K562 (cell line): ENCODE measurements around the gene FXYD1. TPM values are rescaled to one million over a fixed set of nuclear protein-coding genes. Genes with fewer than 3 reads are reported as not detected.

Experiments used
- ATF7 ChIP-seq: fragments of 450-650 bp; IDR thresholded peaks from 2 replicates; pipeline ENCODE4 v1.7.1; 2014; ENCODE audit warnings: mild to moderate bottlenecking, moderate library complexity
- CBX1 ChIP-seq: sonication (generic); IDR thresholded peaks from 2 replicates; pipeline ENCODE4 v1.6.1; 2016; ENCODE audit warnings: antibody characterized with exemption, low read depth, mild to moderate bottlenecking
- CREB1 ChIP-seq, 2 experiments: sonication (generic) in 1 of 2; formaldehyde crosslinking in 1 of 2; IDR thresholded peaks; 2 replicates each; pipeline versions ENCODE4 v1.6.1 to v1.8.0; 2012 to 2022; ENCODE audit warnings: inconsistent platforms in 1 of 2, mild to moderate bottlenecking in 1 of 2, missing genetic modification reagents in 1 of 2, moderate library complexity in 1 of 2
- HIVEP1 ChIP-seq: fragments of 250-450 bp; sonication (Bioruptor Pico); IDR thresholded peaks from 2 replicates; pipeline ENCODE4 v1.4.0; 2020; ENCODE audit warnings: mild to moderate bottlenecking
- NR1H2 ChIP-seq: sonication (generic); formaldehyde crosslinking; IDR thresholded peaks from 2 replicates; pipeline ENCODE4 v1.4.0; 2020; ENCODE audit warnings: mild to moderate bottlenecking, missing genetic modification reagents
- NR2F6 ChIP-seq: fragments of 450-650 bp; formaldehyde crosslinking; IDR thresholded peaks from 2 replicates; pipeline ENCODE4 v1.4.0; 2020; ENCODE audit warnings: mild to moderate bottlenecking
- PRPF4 ChIP-seq: fragments of 200-400 bp; formaldehyde crosslinking; IDR thresholded peaks from one replicate; pipeline ENCODE4 v1.6.1; 2017; ENCODE audit warnings: low read length, low read depth, mild to moderate bottlenecking; ENCODE audit not compliant: insufficient read depth, poor library complexity, severe bottlenecking
- SAP30 ChIP-seq: fragments of 200-600 bp; sonication (generic); IDR thresholded peaks from 2 replicates; pipeline ENCODE4 v1.6.1; 2012; ENCODE audit warnings: borderline replicate concordance, low read depth, mild to moderate bottlenecking, moderate library complexity, low read length, control low read depth, inconsistent platforms; ENCODE audit not compliant: insufficient read depth, poor library complexity, severe bottlenecking
- SMAD1 ChIP-seq: fragments of 150-350 bp; IDR thresholded peaks from 2 replicates; pipeline ENCODE4 v1.6.1; 2014; ENCODE audit warnings: low read length, low read depth; ENCODE audit not compliant: partially characterized antibody
- TFE3 ChIP-seq: fragments of 450-650 bp; formaldehyde crosslinking; IDR thresholded peaks from 2 replicates; pipeline ENCODE4 v1.4.0; 2020; ENCODE audit warnings: mild to moderate bottlenecking, mixed read lengths
- THRB ChIP-seq: fragments of 450-650 bp; formaldehyde crosslinking; conservative IDR thresholded peaks from 2 replicates; pipeline ENCODE4 v1.4.0; 2022; ENCODE audit warnings: mild to moderate bottlenecking, missing genetic modification characterization
- TRIM25 ChIP-seq: fragments of 450-650 bp; IDR thresholded peaks from 2 replicates; pipeline ENCODE4 v1.7.0; 2016; ENCODE audit warnings: borderline replicate concordance
- UBTF ChIP-seq, 2 experiments: IDR thresholded peaks; 2 replicates each; pipeline ENCODE4 v1.6.1; 2012; ENCODE audit warnings: improper control_type of control experiment in 2 of 2, low read depth in 2 of 2, low read length in 2 of 2, borderline replicate concordance in 1 of 2
- VEZF1 ChIP-seq: fragments of 200-800 bp; sonication (Bioruptor generic); IDR thresholded peaks from 2 replicates; pipeline ENCODE4 v1.6.1; 2017; ENCODE audit warnings: missing genetic modification characterization, missing compliant biosample characterization
- ZBED1 ChIP-seq: IDR thresholded peaks from 2 replicates; pipeline ENCODE4 v1.6.1; 2014
- ZNF143 ChIP-seq: sonication (generic); formaldehyde crosslinking; IDR thresholded peaks from 2 replicates; pipeline ENCODE4 v1.9.0; 2022; ENCODE audit warnings: mild to moderate bottlenecking, missing genetic modification reagents
- polyA plus RNA-seq, 8 experiments: library from polyadenylated mRNA; depleted of rRNA in 4 of 8; stranded (reverse) in 5 of 8; unstranded in 3 of 8; fragments of >200 nt; fragmentation: Nextera tagmentation in 2 of 8; fragmentation: Illumina TruSeq in 1 of 8; extraction: Ambion mirVana in 2 of 8; extraction: Trizol in 1 of 8; gene quantifications; 2 replicates each; pipeline versions ENCODE4 v1.2.1 to v1.2.3, GENCODE V29; 2011 to 2014; ENCODE audit warnings: inconsistent platforms in 1 of 8, missing spikeins in 1 of 8
- total RNA-seq, 7 experiments: library from RNA; depleted of rRNA in 6 of 7; stranded (reverse); fragments of >200 nt in 6 of 7; fragmentation: Illumina TruSeq in 2 of 7; extraction: Trizol in 2 of 7; gene quantifications; 2 replicates each; pipeline versions ENCODE4 v1.2.1 to v1.2.3, GENCODE V29; 2011 to 2021; ENCODE audit warnings: low replicate concordance in 1 of 7

The FXYD1 gene
- total and polyA plus RNA-seq, 9 of the 15 experiments (the other 6 are each of a cell fraction or from before 2014, with no cell fraction given) = 0.40 to 3.2 (median 1.8) TPM; not detected in 3

GRCh38 chr19:35153701-35154524 is 15.3 kb downstream of the FXYD1 start (continued):
- TF ChIP-seq SAP30 (peak; percentile 27), VEZF1 (CRISPR knock-in tag) (peak; percentile 60; the same call in 1 of the 2 replicates), PRPF4 (no peak), TFE3 (no peak), UBTF (IDR thresholded peaks at IDR 0.05; ENCODE audit: borderline replicate concordance in 1 of 2, low read depth in 2 of 2, low read length in 2 of 2) (peak; percentile 63 to 86; a peak in 2 of 4 replicates), THRB (CRISPR knock-in tag) (no peak), ZNF143 (CRISPR knock-in tag) (no peak), ZBED1 (no peak), HIVEP1 (CRISPR knock-in tag) (no peak), ATF7 (no peak), NR2F6 (CRISPR knock-in tag) (no peak), TRIM25 (0 out of 2 replicates have a peak, but pooled peaks have one; percentile 41), SMAD1 (no peak), CREB1 (IDR thresholded peaks at IDR 0.05) (peak; percentile 27; the same call in 1 of the 2 replicates), CREB1 (CRISPR knock-in tag; IDR thresholded peaks at IDR 0.05) (no peak), CBX1 (no peak), NR1H2 (CRISPR knock-in tag) (no peak)
